HG02678 (cell line): ENCODE measurements around the gene GCLC.
A peak's percentile ranks its signal among the peaks of the same experiment; 100 is the strongest.
"Not testable (repeated sequence)": the region's sequence is repeated elsewhere in the genome, so short reads cannot be mapped to it uniquely, and the experiment has no call there.

Experiments
- ATAC-seq: cut with Tn5 transposase; IDR thresholded peaks from one replicate; pipeline ENCODE4 v1.9.1; 2021; ENCODE audit warnings: mild to moderate bottlenecking, moderate library complexity; ENCODE audit not compliant: unreplicated experiment

GCLC gene

DNA sequence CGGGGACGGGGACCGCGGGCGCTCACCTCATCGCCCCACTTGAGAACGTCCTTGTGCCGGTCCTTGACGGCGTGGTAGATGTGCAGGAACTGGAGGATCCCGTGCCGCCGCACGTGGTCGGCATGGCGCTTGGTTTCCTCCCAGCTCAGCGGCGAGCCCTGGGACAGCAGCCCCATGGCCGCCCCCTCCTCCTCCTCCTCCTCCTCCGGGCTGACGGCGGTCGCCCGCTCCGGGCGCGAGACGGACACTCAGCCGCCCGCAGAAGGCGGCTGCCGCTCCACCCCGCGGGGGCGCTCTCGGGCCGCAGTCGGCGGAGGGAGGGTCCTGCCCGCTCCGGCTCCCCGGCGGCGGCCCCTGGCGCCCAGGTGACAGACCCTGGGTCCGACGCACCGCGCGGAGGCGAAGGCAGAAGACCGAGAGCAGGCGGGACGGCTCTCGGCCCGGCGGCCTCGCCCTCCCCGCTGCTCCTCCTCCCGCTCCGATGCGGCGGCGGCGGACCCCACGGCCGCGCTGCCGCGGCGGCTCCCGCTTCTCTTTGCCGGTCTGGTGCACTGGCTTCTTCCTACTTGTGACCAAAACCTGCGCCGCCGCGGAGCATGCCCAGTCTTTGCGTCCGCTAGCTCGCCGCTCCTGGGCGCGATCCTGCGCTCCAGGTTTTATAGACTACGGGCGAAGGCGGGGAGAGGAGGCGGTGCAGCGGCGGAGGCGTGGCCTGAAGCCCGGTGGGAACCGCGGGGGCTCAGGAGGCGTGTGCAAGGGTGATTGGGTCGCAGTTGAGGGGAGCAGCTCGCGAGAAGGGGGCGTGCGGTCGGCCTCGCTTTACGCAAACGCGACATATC lies at the start of gene GCLC:
GCLC (minus strand) TSS at position 632 of the 839 bp plus-strand sequence; CDS start at position 176, 456 bp downstream.
- peak; percentile 56 for ATAC-seq

DNA sequence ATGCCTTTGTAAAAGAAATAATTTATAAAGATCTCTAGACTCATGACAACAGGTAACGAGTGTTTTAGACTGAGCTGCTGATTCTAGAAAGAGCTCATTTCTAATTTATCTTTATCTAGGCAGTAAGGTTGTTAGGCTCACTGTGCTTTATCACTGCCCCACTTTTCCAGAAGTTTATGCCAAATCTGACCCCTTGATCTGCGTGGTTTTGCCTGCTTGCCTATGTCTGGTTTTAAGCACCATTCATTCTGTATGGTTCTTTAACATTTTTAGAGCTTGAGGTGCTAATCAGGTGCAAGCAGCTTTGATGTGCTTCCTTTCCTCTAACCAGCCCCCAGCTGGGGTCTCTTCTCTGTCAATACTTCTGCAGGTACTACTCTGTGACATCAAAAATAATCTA lies 49.7 kb upstream of the GCLC start:
- ATAC-seq: no peak

DNA sequence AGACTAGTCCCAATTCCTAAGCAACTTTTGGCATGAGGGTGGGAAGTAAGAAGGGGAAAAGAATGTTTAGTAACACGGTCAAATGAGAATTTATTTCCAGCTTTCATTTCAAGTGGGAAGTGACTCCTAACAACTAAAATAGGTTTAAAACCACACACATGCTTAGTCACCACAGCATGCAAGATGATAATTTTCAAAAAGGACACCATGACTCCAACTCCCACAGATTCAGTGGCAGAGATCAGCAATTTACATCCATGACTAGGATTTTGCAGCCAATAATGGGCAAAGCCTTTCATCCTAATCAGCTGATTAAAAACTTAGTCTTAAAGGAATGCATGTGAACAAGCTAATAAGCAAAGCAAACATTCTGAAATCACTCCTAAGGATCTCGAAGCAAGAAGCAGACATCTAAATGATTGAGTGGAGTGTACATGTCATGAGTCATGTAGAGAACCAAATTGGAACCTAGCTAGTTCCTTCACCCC lies 48.1 kb upstream of the GCLC start:
- ATAC-seq: no peak

DNA sequence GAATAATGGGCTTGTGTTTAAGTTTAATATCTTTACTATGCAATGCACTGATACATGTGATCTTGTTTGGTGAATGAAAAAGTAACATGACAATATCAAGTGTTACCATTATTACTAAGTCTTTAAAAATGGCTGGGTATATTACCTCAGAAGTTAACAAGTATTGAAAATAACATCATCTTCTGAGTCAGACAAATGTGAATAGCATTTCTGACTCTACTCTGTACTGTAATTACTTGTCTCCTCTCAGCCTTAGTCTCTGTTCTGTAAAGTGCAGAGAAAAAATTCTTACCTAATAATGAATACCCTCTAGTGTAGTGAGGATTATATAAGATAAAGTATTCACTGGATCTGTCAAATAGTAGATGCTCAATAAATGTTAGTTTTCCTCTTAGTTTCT lies 47.0 kb upstream of the GCLC start:
- no peak for ATAC-seq

DNA sequence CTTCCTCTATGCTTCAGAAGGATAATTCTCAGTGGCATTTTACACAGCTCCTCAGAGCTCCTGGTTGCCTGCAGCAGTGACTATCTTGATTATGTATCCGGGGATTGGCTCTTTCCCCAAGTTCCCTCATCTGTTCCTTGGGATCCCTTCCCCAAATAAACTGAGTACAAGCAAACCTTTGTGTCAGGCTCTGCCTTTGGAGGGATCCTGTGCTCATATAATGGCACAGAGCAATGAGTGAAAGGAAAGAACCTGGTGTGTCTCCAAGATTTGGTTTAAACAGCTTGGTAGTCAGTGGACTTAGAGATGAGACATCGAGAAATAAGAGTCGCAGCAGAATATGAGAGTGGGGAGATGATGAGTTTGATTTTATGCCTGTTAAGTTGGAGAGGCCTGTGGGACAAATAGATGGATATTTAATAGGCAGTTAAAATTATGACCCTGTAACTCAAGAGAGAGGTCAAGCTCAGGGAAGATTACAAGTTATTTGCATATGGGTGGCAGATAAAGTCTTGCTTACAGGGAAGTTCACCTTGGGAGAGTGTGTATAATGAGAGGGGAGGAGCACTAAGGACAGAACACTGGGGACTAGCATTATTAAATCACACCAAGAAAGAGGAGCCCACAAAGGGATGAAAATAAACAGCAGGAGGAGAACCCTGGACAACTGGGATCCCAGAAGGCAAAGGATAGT lies 44.1 kb upstream of the GCLC start:
- no peak for ATAC-seq

DNA sequence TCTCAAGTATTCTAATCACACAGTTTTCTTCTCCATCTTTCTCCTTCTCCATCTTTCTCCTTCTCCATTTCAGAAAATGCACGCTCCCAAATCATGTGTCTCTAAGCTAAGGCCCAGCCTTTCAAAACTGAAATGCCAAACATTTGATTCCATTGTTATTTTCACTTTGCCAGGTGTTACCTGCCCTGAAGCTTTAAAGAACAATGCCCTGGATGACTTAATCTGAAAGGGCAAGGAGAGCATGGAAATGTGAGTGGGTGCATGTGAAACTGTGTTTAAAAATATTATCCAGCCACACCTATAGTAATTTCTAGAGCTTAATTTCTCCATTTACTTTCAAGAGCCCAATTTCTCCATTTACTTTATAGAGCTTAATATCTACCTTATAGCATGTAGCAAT lies 42.4 kb upstream of the GCLC start:
- ATAC-seq: no peak

DNA sequence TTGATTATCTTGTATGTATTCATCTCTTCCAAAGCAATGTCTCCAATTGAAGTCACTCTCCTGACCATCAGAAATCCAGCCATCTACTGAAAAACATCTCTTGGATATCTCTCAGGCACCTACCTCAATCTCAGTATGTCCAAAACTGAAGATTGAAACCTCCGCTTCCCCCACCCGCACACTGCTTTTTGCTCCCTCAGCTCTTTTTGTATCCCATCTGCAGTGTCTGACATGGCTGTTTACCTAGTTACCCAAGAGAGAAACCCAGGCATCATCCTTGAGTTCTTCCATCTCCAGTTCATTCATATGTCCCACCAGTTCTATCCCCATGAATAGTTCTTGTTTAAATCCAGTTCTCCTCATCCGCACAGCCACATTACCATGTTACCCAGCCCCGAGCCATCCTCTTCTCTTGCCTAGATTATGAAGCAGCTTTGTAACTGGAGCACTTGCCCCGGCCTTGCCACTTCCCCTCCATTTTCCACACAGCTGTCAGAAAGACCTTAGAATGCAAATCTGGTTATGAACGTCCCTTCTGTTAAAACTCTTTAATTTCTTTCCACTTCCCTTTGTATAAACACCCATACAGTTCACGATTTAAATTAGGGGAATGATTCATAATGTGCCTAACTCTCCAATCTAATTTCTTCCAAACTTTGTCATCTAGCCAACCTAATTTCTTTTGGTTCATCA lies 40.5 kb upstream of the GCLC start:
- no peak for ATAC-seq

DNA sequence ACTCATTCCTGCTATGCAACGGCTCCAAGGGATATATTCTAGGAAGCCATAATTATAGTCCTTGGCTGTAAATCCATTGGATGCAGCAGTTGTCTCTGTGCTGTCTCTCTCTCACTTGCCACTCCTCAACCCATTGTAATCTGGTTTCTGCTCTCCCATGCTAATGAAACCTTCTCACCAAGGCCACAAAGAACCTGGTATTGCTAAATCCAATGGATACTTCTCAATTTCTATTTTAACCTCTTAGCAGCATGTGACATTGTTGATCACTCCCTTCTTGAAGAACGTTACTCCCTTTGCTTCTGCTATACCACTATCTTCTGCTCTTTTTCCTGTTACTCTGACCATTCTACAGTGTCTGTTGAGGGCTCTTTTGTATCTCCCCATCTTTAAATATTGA lies 39.8 kb upstream of the GCLC start:
- no peak for ATAC-seq

DNA sequence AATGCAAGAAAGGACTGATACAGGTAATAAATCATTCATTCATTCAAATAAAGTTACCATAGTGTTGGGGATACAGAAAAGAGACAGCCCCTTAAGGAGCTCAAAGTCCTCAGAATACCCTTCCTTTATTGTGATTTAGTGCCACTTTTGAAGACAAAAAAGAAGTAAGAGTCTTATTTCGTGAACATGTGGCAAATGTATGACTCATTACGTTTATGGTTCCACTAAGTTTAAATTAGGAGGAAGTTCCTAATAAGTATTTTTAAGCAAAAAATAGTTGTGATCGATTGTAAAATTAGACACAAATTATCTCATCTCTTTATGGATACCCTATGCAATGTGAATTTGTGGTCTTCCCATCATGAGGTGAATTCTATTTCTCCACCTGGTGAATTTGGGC lies 38.5 kb upstream of the GCLC start:
- ATAC-seq: no peak

DNA sequence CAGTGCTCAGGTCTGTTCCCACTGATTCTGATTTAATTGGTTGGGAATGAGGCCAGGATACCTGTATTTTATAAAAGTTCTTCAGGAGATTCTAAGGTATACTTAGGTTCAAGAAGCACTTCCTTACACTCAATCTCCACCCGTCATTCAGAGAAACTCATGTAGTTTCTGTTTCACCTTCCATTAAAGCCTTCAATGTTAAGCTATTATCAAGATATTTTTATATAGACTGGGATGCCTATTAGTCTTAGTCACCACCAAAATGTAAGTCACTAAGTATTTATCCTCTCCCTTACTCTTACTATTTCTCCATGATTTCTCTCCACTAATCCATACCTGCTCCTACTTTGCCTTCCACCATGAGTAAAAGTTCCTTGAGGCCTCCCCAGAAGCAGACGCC lies 38.1 kb upstream of the GCLC start:
- ATAC-seq: no peak

DNA sequence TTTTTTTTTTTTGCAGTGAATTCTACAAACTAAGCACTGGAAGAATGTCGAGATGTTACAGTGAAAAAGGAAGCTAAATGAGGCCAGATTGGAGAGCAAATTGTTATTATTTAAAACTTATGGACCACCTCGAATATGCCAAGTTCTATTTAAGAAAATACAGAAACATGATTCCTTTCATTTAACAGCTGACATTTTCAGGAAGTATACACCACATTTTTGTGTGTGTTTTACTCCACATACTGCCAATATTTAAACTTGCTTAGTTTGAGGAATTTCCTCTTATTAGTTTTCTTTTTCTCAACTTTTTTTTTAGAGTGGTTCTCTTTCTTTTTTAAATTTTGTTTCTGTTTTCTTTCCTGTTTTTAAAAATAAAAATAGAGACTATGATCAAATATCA lies 37.0 kb upstream of the GCLC start:
- ATAC-seq: no peak

DNA sequence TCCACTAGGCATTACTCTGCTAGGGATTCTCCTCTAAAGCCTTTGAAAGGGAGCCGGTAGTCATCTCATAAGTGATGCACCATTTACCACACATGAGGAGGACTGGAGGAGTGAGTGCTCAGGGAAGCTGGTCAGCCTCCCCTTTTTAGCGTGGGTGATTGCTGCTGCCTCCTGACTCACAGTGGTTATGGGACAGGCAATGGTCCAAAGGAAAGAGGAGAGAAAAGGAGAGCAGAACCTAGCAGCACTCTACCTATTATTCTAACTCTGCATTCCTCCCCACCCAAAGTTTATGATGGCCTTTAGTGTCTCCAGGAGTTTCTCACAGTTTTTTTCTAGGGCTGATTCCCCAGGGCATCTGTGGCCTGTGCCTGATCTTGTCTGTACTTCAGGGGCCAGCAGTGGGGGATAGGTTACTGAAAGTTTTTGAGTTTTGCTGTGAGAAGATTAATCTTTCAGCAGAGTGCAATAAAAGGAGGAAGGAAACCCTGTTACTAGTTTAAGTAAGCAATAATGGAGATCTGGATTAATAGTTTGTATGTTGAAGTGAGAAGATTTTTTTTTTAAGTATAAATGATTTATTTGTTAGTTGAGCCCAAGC lies 36.4 kb upstream of the GCLC start:
- no peak for ATAC-seq

DNA sequence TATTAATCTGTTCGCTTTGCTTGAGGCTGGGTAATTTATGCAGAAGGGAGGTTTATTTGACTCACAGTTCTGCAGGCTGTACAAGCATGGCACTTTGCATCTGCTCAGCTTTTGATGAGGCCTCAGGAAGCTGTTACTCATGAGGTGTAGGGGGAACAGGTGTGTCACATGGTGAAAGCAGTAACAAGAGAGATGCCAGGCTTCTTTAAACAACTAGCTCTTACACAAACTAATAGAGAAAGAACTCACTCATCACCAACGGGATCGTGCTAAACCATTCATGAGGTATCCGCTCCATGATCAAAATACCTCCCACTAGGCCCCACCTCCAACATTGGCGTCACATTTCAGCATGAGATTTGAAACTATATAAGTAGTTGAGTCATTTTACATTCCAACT lies 34.4 kb upstream of the GCLC start:
- ATAC-seq: no peak

DNA sequence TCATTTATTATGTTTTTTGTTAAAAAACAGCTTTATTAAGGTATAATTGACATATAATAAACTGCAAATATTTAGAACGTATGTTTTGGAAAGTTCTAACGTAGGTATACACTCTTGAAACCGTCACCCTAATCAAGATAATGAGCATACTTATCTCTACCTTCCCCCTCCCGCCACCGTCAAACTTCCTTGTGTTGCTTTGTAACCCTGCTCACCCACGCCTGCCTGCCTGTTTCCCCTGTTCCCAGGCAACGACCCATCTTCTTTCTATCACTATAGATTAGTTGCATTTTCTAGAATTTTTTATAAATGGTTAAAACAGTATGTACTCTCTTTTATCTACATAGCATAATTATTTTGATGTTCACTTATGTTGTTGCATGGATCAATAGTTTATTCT lies 33.5 kb upstream of the GCLC start:
- no peak for ATAC-seq

DNA sequence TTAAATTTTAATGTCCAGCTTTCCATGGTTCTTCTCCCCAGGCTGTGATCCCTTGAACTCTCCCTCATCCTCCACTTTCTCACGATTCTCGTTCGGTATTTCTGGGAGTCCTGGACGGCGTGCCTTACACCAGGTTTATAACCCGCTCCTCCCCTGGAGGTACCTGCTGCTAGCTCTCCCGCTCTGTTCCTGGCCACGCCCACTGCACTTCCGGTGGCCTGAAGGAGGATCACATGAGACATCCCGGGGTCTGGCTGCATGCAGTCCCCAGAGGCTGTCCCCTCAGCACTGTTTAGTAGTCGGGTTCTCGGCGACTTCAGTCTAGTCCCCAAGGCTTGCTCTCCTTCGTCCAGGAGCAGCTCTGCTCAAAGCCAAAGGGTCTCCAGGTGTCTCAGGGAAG lies 28.4 kb upstream of the GCLC start:
- no peak for ATAC-seq

DNA sequence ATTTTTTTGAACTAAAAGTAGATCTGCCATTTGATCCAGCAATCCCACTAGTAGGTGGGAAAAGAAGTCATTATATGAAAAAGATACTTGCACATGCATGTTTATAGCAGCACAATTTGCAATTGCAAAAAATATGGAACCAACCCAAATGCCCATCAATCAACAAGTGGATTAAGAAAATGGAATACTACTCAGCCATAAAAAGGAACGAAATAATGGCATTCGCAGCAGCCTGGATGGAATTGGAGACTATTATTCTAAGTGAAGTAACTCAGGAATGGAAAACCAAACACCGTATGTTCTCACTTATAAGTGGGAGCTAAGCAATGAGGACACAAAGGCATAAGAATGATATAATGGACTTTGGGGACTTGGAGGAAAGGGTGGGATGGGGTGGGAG lies 27.5 kb upstream of the GCLC start:
- ATAC-seq: not testable (repeated sequence)

DNA sequence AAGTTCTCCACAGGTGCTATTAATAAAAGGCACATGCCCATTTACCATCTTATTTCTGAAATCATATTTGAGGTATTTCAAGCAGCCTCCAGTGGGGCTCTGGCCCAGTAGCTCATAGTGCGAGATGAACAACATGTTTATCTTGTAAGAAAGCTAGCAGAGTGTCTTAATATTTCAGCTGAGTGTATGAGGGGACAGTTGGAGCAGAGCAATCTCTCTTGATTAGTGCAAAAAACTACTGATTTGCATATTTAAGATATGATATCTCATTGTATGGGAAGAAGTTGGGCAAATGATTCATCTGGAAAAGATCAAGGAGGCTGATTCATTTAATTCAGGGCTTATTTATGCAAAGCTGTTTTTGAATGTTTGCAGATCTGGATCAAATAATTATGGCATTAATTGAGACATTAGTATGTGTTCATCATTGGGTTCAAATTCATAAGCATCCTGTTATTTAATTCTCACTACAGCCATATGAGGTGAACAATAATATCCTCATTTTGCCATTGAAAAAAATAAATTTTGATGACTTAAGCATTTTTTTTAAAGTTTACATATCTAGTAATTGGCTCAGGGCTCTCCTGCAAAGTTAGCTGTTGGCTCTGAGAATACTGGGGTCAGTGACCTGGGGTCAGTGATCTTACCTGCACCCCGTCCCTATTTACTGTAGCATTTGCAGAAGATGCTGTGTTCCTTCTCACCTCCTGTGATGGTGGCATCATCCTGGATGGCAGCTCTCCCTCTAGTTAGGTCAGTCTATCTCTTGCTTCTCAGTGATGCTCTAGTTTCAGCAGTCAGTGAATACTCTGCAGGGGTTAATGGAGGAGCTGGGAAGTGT lies 24.1 kb upstream of the GCLC start:
- ATAC-seq: no peak

DNA sequence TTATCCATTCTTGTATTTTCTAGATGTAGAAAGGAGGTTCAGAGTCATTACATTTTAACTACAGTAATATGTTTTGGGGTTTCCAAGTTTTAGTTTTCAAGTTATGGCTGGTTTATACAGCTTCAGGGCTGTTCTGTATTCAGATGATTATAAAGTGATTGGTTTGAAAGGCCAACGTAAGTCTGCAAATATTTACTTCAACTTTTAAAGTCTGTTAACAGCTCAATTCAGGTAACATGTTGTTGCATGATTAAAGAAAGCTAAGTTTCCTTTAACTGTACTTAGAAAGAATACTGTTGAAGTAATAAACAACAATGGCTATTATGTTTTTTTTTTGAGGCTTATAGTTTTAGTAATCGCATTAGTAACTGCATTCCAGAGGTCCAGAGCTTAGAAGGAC lies 22.8 kb upstream of the GCLC start:
- no peak for ATAC-seq

DNA sequence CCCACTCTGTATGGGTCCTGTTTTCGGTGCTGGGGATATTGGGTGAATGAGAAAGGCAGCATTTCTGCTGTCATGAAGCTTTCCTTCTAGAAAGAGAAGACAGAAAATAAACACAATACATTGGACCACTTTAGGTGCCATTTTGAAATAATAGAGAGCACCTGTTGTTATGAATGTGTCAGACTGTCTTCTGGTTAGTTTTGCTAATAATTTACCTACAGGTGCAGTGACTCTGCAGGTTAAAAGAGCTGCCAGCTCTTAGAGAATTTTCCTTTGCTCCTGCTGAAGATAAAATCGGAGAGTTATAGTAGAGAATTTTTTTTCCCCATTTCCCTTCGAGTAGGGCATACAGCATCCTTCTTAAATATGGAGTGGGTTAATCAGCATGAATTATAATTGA lies 21.9 kb upstream of the GCLC start:
- ATAC-seq: no peak

DNA sequence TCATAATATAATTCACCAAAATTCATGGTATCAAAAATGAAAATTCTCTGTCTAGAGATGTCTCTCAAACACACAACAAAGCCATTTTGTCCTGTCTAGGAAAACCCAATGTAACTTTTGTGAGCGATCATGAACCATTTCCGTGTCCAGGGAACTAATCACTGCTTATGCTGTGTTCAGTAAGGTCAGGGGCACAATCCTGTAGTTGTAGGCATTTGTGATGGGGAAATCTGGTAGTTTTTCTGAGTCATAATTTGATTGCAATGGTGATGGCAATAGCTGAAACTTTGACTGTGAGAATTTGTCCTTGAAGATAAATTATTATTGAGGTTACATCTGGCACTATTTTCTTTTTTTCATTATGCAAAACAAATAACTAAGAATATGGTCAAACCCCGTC lies 21.0 kb upstream of the GCLC start:
- no peak for ATAC-seq
